ENCODE measurements around the gene TOB2.

The TOB2 gene, protein sequence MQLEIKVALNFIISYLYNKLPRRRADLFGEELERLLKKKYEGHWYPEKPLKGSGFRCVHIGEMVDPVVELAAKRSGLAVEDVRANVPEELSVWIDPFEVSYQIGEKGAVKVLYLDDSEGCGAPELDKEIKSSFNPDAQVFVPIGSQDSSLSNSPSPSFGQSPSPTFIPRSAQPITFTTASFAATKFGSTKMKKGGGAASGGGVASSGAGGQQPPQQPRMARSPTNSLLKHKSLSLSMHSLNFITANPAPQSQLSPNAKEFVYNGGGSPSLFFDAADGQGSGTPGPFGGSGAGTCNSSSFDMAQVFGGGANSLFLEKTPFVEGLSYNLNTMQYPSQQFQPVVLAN
- total RNA-seq, result 79.9 to 138 (median 104) reads per million in 3 donors

DNA sequence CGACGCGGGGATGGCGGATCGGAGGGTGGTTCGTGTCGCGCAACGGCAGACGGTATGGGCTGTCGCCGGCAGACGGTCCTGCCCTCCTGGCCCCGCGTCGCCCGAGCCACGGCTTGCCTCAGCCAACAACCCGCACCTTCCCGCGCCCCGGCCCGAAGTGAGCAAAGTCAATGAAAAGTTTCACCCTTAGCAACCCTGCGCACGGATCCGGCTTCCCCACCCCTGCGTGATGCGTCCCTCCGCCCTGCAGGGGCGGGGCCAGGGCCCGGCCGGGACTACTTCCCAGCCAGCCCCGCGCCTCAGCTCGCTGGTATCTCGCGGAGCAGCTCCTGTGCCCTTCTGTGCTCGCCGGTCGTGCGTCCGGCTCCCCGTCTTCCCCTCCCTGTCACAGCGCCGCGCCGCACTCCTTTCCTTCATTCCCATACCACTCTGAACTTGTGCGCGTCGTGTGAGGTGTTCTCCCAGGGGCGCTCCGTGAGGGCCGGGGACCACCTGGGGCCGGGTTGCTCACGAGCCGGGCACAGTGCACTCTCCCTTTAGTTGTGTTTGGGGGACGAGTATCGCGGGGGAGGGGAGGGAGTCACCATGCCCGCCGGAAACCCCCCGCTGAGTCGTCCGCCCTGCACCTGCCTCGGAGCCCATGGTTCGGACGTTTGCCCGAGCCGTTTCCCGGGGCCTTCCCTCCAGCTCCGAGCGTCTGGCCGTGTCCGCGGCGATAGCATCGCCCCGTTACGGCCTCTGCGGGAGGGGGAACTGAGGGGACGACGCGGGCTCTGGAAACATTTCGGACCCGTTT, at the start of gene TOB2:
Gene TOB2, minus strand, starts transcription at position 163 of the 796 bp plus-strand sequence. CDS start 9,456 bp downstream, outside the sequence.
- H3K4me1 ChIP-seq (ENCODE audit: control insufficient read depth, insufficient read depth, low read length, poor library complexity, severe bottlenecking), result peaks cover 13% of the 10 kb centered on the region
- H3K27me3 ChIP-seq (replicated peaks; ENCODE audit: control insufficient read depth, insufficient read depth, low read length, poor library complexity, severe bottlenecking), result no peaks in the 10 kb centered on the region
- H3K27ac ChIP-seq (ENCODE audit: insufficient read depth, low read length, poor library complexity, severe bottlenecking), result peak within 1 kb of the TSS; percentile 95
- H3K36me3 ChIP-seq (ENCODE audit: control insufficient read depth, insufficient read depth, low read length), result no peaks in the 10 kb centered on the region
- H3K9me3 ChIP-seq (ENCODE audit: control insufficient read depth, low read length), result no peaks in the 10 kb centered on the region
- DNase-seq, result peak; percentile 89 to 90 (median 90)
- peak within 1 kb of the TSS; percentile 89 for H3K4me3 ChIP-seq (ENCODE audit: insufficient read depth, low read depth, low read length, poor library complexity, severe bottlenecking)

DNA sequence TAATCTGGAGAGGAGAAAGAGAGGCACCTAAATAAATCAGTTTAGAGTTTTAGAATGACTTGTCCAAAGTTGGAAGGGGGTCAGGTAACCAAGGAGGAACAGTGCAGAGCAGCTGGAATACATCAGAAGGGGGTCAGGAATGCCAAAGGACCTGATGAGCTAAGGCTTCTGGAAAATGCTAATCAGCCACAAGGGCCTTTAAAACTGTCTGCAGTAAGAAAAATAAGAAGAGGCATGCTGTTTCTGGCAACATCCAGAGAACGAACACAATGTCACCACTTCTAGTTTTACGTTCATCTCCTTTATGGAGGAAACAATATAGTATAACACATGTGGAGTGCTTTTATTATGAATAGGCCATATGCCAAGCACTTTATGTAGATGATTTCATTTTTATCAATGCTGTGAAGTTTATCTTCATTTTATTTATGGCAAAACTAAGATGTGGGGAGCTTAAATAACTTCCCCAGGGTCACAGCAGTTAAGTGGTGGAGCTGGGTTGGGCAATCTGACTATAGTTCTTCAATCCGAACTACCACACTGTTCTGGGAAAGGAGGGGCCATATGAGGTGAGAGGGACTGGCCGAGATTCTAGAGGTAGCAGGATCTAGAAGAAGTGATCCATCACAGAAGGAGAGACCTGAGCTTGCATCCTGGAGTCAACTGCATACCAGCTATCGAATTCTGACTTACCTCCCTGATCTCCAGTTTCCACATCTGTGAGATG, 44.9 kb upstream of the TOB2 start:
- no peak for DNase-seq
- H3K36me3 ChIP-seq (ENCODE audit: control insufficient read depth, insufficient read depth, low read length), result no peaks in the 10 kb centered on the region
- H3K4me1 ChIP-seq (ENCODE audit: control insufficient read depth, insufficient read depth, low read length, poor library complexity, severe bottlenecking), result no peaks in the 10 kb centered on the region
- no peak overlapping the region for H3K4me3 ChIP-seq (ENCODE audit: insufficient read depth, low read depth, low read length, poor library complexity, severe bottlenecking)
- no peak overlapping the region for H3K27ac ChIP-seq (ENCODE audit: insufficient read depth, low read length, poor library complexity, severe bottlenecking)
- no peaks in the 10 kb centered on the region for H3K27me3 ChIP-seq (replicated peaks; ENCODE audit: control insufficient read depth, insufficient read depth, low read length, poor library complexity, severe bottlenecking)
- H3K9me3 ChIP-seq (ENCODE audit: control insufficient read depth, low read length), result no peaks in the 10 kb centered on the region

DNA sequence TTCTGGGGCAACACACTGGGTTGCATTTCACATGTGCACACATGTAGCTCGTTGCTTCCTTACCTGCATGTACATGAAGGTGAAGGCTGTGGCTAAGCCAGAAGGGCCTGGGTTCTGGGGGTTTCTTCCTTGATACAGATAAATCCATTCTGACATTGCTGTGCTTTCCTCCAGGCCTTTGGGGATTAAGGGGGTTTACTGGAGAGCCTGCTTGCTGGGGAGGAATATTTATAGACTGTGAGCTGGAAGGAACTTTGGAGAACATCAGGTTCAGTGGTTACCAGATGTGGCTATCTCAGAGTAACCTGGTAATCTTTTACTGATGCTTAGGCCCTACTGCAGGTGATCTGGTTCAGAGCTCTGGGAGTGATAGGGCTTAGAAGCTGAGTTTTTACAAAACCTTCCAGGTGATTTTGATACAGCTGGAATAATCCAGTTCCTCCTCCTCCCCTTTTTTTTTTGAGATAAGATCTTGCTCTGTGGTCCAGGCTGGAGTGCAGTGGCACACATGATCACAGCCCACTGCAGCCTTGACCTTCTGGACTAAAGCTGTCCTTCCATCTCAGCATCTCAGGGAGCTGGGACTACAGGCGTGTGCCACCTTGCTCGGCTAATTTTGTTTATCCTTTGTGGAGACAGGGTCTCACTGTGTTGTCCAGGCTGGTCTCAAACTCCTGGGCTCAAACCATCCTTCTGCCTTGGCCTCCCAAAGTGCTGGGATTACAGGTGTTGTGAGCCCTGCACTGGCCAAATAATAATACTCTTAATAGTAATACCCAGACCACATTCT, 42.2 kb upstream of the TOB2 start:
- DNase-seq, result no peak
- Histone ChIP-seq H3K9me3 (ENCODE audit: control insufficient read depth, low read length) (no peaks in the 10 kb centered on the region), H3K27ac (ENCODE audit: insufficient read depth, low read length, poor library complexity, severe bottlenecking) (no peak overlapping the region), H3K27me3 (replicated peaks; ENCODE audit: control insufficient read depth, insufficient read depth, low read length, poor library complexity, severe bottlenecking) (no peaks in the 10 kb centered on the region), H3K36me3 (ENCODE audit: control insufficient read depth, insufficient read depth, low read length) (no peaks in the 10 kb centered on the region), H3K4me1 (ENCODE audit: control insufficient read depth, insufficient read depth, low read length, poor library complexity, severe bottlenecking) (no peaks in the 10 kb centered on the region), H3K4me3 (ENCODE audit: insufficient read depth, low read depth, low read length, poor library complexity, severe bottlenecking) (no peak overlapping the region)

DNA sequence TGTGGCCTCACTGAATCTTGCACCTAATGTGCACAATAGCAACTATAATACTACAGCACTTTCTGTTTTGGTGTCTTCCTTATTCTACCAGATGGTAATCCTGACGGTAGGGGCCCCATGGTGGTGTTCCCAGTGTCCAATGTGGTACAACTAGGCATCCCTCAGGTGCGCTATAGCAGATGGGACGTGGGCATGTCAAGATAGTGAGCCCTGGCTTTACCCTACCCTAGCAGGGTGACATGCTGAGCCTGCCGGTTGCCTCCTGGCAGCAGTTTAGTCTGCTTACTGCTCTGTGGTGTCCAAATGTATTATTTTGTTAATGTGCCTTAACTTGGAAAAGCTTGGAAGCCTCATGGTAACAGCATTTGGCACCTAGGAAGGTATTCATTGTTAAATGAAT, 41.5 kb upstream of the TOB2 start:
- Histone ChIP-seq H3K36me3 (ENCODE audit: control insufficient read depth, insufficient read depth, low read length) (no peaks in the 10 kb centered on the region), H3K4me3 (ENCODE audit: insufficient read depth, low read depth, low read length, poor library complexity, severe bottlenecking) (no peak overlapping the region), H3K27ac (ENCODE audit: insufficient read depth, low read length, poor library complexity, severe bottlenecking) (no peak overlapping the region), H3K9me3 (ENCODE audit: control insufficient read depth, low read length) (no peaks in the 10 kb centered on the region), H3K4me1 (ENCODE audit: control insufficient read depth, insufficient read depth, low read length, poor library complexity, severe bottlenecking) (no peaks in the 10 kb centered on the region), H3K27me3 (replicated peaks; ENCODE audit: control insufficient read depth, insufficient read depth, low read length, poor library complexity, severe bottlenecking) (no peaks in the 10 kb centered on the region)
- DNase-seq, result no peak

DNA sequence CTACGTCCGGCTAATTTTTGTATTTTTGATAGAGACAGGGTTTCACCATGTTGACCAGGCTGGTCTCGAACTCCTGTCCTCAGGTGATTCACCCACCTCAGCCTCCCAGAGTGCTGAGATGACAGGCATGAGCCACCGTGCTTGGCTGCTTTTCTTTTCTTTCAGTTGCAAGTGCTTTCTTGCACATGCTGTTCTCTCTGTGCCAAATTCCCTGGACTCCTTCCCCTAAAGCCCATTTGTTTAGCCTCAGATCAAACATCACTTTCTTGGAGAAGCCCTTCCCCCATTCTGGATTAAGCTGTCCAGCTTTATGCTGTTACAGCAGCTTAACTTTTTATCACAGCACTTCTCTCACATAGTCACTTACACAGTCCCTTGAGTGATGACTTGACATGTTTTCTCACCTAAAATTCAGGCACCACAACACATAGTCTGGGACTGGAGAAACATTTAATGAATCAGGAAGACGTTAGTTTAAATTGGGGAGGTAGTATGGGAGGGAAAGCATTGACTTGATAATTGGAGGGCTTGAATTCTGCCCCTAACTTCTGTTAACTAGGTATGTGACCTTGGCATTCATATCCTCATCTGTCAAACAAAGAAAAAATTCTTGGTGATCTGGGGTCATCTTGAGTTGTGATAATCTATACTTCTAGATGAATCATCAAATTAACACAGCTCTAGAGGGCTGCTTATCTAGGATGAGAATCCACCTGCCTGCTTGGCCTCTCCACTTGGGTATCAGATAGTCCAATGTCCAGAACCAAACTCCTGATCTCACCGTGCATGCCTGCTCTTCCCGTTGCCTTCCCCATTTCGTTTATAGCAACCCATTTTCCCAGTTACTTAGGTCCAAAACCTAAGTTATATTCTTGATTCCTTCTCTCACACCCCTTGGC, 40.7 kb upstream of the TOB2 start:
- H3K4me1 ChIP-seq (ENCODE audit: control insufficient read depth, insufficient read depth, low read length, poor library complexity, severe bottlenecking), result no peaks in the 10 kb centered on the region
- H3K4me3 ChIP-seq (ENCODE audit: insufficient read depth, low read depth, low read length, poor library complexity, severe bottlenecking), result no peak overlapping the region
- no peaks in the 10 kb centered on the region for H3K27me3 ChIP-seq (replicated peaks; ENCODE audit: control insufficient read depth, insufficient read depth, low read length, poor library complexity, severe bottlenecking)
- no peaks in the 10 kb centered on the region for H3K36me3 ChIP-seq (ENCODE audit: control insufficient read depth, insufficient read depth, low read length)
- no peak for DNase-seq
- no peaks in the 10 kb centered on the region for H3K9me3 ChIP-seq (ENCODE audit: control insufficient read depth, low read length)
- no peak overlapping the region for H3K27ac ChIP-seq (ENCODE audit: insufficient read depth, low read length, poor library complexity, severe bottlenecking)

DNA sequence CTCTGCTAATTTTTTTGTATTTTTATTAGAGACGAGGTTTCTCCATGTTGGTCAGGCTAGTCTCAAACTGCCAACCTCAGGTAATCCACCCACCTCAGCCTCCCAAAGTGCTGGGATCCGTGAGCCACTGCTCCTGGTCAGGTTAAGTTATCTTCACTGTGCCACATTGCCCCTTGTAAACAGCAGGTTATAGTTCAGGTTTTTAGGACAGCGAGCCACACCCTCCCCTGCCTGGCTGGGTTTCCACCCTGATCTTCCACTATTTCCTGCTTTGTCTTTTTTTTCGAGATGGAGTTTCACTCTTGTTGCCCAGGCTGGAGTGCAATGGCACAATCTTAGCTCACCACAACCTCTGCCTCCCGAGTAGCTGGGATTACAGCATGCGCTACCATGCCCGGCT, 38.4 kb upstream of the TOB2 start:
- H3K27me3 ChIP-seq (replicated peaks; ENCODE audit: control insufficient read depth, insufficient read depth, low read length, poor library complexity, severe bottlenecking), result no peaks in the 10 kb centered on the region
- no peak overlapping the region for H3K27ac ChIP-seq (ENCODE audit: insufficient read depth, low read length, poor library complexity, severe bottlenecking)
- no peaks in the 10 kb centered on the region for H3K4me1 ChIP-seq (ENCODE audit: control insufficient read depth, insufficient read depth, low read length, poor library complexity, severe bottlenecking)
- no peaks in the 10 kb centered on the region for H3K36me3 ChIP-seq (ENCODE audit: control insufficient read depth, insufficient read depth, low read length)
- DNase-seq, result no peak
- H3K4me3 ChIP-seq (ENCODE audit: insufficient read depth, low read depth, low read length, poor library complexity, severe bottlenecking), result no peak overlapping the region
- H3K9me3 ChIP-seq (ENCODE audit: control insufficient read depth, low read length), result no peaks in the 10 kb centered on the region

DNA sequence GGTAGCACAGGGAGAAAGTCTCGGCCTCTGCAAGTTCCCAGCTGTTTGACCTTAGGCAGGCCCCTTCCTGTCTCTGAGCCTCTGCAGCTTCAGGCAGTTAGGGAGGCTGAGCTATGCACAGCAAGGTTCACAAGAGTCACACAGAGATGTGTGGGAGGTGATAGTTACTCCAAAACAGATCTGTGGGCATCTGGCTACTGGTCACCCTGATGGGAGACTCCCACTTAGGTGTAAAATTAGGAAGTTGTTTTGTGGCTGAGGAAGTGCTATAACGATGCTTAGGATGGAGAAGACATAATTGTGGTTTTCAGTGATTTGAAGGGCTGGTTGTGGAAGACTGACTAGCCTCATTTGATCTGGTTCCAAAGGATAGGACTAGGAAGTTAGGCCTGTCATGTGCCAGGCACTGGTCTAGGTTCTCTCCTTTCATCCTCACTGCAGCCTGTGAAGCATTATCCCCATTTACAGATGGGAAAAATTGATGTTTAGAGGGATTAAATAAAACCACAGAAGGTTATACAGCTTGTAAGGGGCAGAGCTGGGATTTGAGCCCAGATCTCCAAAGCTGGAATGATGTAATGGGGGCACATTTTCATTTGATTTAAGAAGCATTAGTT, 35.8 kb upstream of the TOB2 start:
- Histone ChIP-seq H3K4me1 (ENCODE audit: control insufficient read depth, insufficient read depth, low read length, poor library complexity, severe bottlenecking) (no peaks in the 10 kb centered on the region), H3K36me3 (ENCODE audit: control insufficient read depth, insufficient read depth, low read length) (peaks cover 8% of the 10 kb centered on the region), H3K9me3 (ENCODE audit: control insufficient read depth, low read length) (no peaks in the 10 kb centered on the region), H3K4me3 (ENCODE audit: insufficient read depth, low read depth, low read length, poor library complexity, severe bottlenecking) (no peak overlapping the region), H3K27me3 (replicated peaks; ENCODE audit: control insufficient read depth, insufficient read depth, low read length, poor library complexity, severe bottlenecking) (no peaks in the 10 kb centered on the region), H3K27ac (ENCODE audit: insufficient read depth, low read length, poor library complexity, severe bottlenecking) (no peak overlapping the region)
- no peak for DNase-seq

DNA sequence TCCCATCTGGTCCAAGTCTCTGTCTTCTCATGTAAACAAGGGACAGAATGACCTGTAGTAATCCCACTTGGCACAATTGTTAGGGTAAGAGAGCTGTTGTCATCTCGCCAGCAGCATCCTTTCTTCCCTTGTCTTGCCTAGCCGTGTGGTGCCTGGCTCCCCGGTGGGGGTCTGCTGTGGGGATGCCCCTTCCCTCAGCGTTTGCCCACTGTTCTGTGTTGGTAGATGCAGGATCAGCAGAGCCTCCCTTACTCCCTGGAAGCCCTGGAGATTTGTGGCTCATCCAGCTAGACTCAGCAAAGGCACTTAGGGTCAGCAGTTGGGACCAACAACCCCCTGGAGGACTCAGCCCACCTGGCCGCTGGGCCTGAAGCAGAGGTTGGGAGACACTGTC, 35.3 kb upstream of the TOB2 start:
- Histone ChIP-seq H3K36me3 (ENCODE audit: control insufficient read depth, insufficient read depth, low read length) (peaks cover 8% of the 10 kb centered on the region), H3K4me3 (ENCODE audit: insufficient read depth, low read depth, low read length, poor library complexity, severe bottlenecking) (no peak overlapping the region)

More for the DNA sequence above, 35.3 kb upstream of the TOB2 start:
- DNase-seq, result no peak
- Histone ChIP-seq H3K4me1 (ENCODE audit: control insufficient read depth, insufficient read depth, low read length, poor library complexity, severe bottlenecking) (no peaks in the 10 kb centered on the region), H3K27me3 (replicated peaks; ENCODE audit: control insufficient read depth, insufficient read depth, low read length, poor library complexity, severe bottlenecking) (no peaks in the 10 kb centered on the region), H3K9me3 (ENCODE audit: control insufficient read depth, low read length) (no peaks in the 10 kb centered on the region), H3K27ac (ENCODE audit: insufficient read depth, low read length, poor library complexity, severe bottlenecking) (no peak overlapping the region)

Data from effector memory CD4-positive, alpha-beta T cell (primary cell).